PC-3 (cell line): Measurements from ENCODE around the gene SAMD13. TPM values are rescaled to one million over a fixed set of nuclear protein-coding genes. Genes with fewer than 3 reads are reported as not detected.

Experiments used
- ATAC-seq: fragments of 200-7000 bp; cut with Tn5 transposase; 2 replicates; pipeline ENCODE4 v1.9.1; 2020; ENCODE audit warnings: mild to moderate bottlenecking, moderate library complexity
- BruUV-seq: library from RNA; stranded (reverse); fragments of 400-500 nt; replicated peaks from 2 replicates; lab custom pipeline; 2021; lab: Mats Ljungman, UMichigan
- CTCF ChIA-PET: fragments of 300-600 bp; sonication (Branson Sonifier 250); formaldehyde crosslinking; loops from one replicate; lab custom pipeline; 2022; ENCODE audit warnings: antibody characterized with exemption; lab: Charles Lee
- POLR2A ChIA-PET: fragments of 300-600 bp; sonication (Branson Sonifier 250); formaldehyde crosslinking; loops from one replicate; lab custom pipeline; 2022; ENCODE audit warnings: antibody characterized with exemption; ENCODE audit not compliant: unreplicated experiment; lab: Charles Lee
- DNase-seq: peaks from one replicate; pipeline ENCODE4 v3.0.0-alpha.2; 2015
- H2AFZ ChIP-seq: fragments of 300-600 bp; sonication (generic); 2 replicates; pipeline ENCODE4 v1.6.0; 2016; ENCODE audit warnings: antibody characterized with exemption, low read length
- H3F3A ChIP-seq: fragments of 300-600 bp; sonication (generic); one replicate; pipeline ENCODE4 v1.6.0; 2017; ENCODE audit warnings: antibody characterized with exemption, low read length, control low read depth, mild to moderate bottlenecking; ENCODE audit not compliant: unreplicated experiment
- H3K27ac ChIP-seq: fragments of 300-600 bp; sonication (generic); 2 replicates; pipeline ENCODE4 v1.5.1; 2016; ENCODE audit warnings: mild to moderate bottlenecking, low read length
- H3K27me3 ChIP-seq: fragments of 300-600 bp; sonication (generic); 2 replicates; pipeline ENCODE4 v1.6.1; 2016; ENCODE audit warnings: low read length, mixed read lengths
- H3K36me3 ChIP-seq: fragments of 300-600 bp; sonication (generic); 2 replicates; pipeline ENCODE4 v1.6.1; 2016; ENCODE audit warnings: low read depth, mixed run types, low read length, mixed read lengths
- H3K4me1 ChIP-seq: fragments of 300-600 bp; sonication (generic); 2 replicates; pipeline ENCODE4 v1.5.1; 2016; ENCODE audit warnings: low read length; ENCODE audit not compliant: insufficient read depth
- H3K4me2 ChIP-seq: fragments of 300-600 bp; sonication (generic); 2 replicates; pipeline ENCODE4 v1.6.0; 2016; ENCODE audit warnings: low read length
- H3K4me3 ChIP-seq: fragments of 300-600 bp; sonication (generic); 2 replicates; pipeline ENCODE4 v1.5.1; 2016; ENCODE audit warnings: mild to moderate bottlenecking, low read length, mixed read lengths
- H3K79me2 ChIP-seq: fragments of 300-600 bp; sonication (generic); 2 replicates; pipeline ENCODE4 v1.6.1; 2017; ENCODE audit warnings: low read length, mixed read lengths
- H3K9ac ChIP-seq: fragments of 300-600 bp; sonication (generic); 2 replicates; pipeline ENCODE4 v1.6.0; 2016; ENCODE audit warnings: mild to moderate bottlenecking, low read length
- H3K9me2 ChIP-seq: fragments of 300-600 bp; sonication (generic); replicated peaks from 2 replicates; pipeline ENCODE4 v1.6.1; 2016; ENCODE audit warnings: mixed run types, low read length, mixed read lengths
- H3K9me3 ChIP-seq: fragments of 300-600 bp; sonication (generic); 2 replicates; pipeline ENCODE4 v1.6.1; 2016; ENCODE audit warnings: low read length, mixed read lengths
- H4K20me1 ChIP-seq: fragments of 300-600 bp; sonication (generic); 2 replicates; pipeline ENCODE4 v1.6.1; 2016; ENCODE audit warnings: low read length, mixed read lengths
- CTCF ChIP-seq: fragments of 300-600 bp; sonication (generic); conservative IDR thresholded peaks from 2 replicates; pipeline ENCODE4 v1.5.1; 2017; ENCODE audit warnings: antibody characterized with exemption, low read depth, mild to moderate bottlenecking, low read length
- EZH2 ChIP-seq: fragments of 300-600 bp; sonication (generic); IDR thresholded peaks from one replicate; pipeline ENCODE4 v1.6.1; 2017; ENCODE audit warnings: antibody characterized with exemption, mild to moderate bottlenecking, low read length; ENCODE audit not compliant: unreplicated experiment
- EZH2phosphoT487 ChIP-seq: fragments of 300-600 bp; sonication (generic); IDR thresholded peaks from 2 replicates; pipeline ENCODE4 v1.6.1; 2018; ENCODE audit warnings: mild to moderate bottlenecking, antibody characterized with exemption, low read length, borderline replicate concordance
- intact Hi-C: fragments of 100-400 bp; cut with micrococcal nuclease; formaldehyde crosslinking; loops from 2 replicates; pipeline ENCODE4 v1.9.0; 2023
- total RNA-seq: library from RNA; depleted of rRNA; stranded (reverse); fragments of >200 nt; gene quantifications from 2 replicates; pipeline ENCODE4 v1.2.3, GENCODE V29; 2014

SAMD13 gene
- total RNA-seq, 1 experiment from 2014 or later: 1.1 TPM

DNA sequence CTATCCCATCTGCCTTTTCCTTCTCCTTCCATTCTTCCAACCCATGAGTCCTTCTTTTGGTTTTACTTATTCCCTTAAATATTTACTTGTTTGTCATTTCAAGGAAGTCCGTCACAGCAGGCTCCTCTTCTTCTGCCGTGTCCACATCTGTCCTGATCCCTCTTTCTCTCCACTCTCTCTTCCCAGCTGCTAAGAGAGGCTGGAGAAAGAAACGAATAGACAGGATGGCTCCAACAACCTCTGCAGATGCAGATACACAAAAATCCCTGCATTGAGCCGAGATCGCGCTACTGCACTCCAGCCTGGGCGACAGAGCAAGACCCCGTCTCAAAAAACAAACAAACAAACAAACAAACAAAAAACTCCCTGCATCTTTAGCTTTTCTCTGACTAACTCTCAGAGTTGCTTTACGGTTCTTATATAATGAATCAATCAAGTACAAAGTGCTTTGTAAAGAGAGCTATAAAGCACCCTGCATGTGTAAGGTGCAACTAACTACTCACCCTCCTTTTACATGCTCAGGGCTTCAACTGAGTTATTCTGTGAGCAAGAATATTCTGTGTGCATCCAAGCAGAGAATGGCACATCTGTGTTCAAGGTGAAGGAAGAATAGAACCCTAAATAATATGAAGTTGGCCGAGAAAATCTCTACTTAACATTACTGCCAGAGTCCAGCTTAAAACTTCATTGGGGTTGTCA, 3.8 kb upstream of the SAMD13 start:
- Histone ChIP-seq H3K79me2 (no peaks in the 10 kb centered on the region), H3K9me3 (peaks cover 13% of the 10 kb centered on the region; the same call in 1 of the 2 replicates), H3F3A (no peaks in the 10 kb centered on the region), H3K9me2 (no peaks in the 10 kb centered on the region), H3K27ac (peak overlapping the region; percentile 80), H4K20me1 (no peaks in the 10 kb centered on the region), H3K9ac (peak overlapping the region; percentile 98), H2AFZ (peak overlapping the region; percentile 81), H3K27me3 (no peaks in the 10 kb centered on the region), H3K36me3 (no peaks in the 10 kb centered on the region), H3K4me1 (peaks cover 43% of the 10 kb centered on the region), H3K4me2 (peak overlapping the region; percentile 91), H3K4me3 (peak overlapping the region; percentile 82)
- TF ChIP-seq EZH2phosphoT487 (no peak), CTCF (no peak), EZH2 (no peak)
- no peak for DNase-seq
- POLR2A ChIA-PET: interaction anchor here (0.7 kb wide), 2 partner anchors 365 to 1332 kb away, joined by 3 to 4 read pairs; no protein-coding TSS in a partner anchor
- intact Hi-C loops: loop anchor here (2.0 kb wide), 2 partner anchors 51 to 153 kb away; partner anchors contain the start of gene PRKACB
- ATAC-seq: no peak
- BruUV-seq: TSS peak; percentile 21
- CTCF ChIA-PET: no interaction called here

GRCh38 chr1:84298328-84298683, 3.2 kb upstream of the SAMD13 start:
- Histone ChIP-seq H3K36me3 (no peaks in the 10 kb centered on the region), H3K4me3 (peak overlapping the region; percentile 82), H3K9ac (peak overlapping the region; percentile 98), H3K9me2 (no peaks in the 10 kb centered on the region), H3K27me3 (no peaks in the 10 kb centered on the region), H2AFZ (peak overlapping the region; percentile 81), H3K4me2 (peak overlapping the region; percentile 91), H3K4me1 (peaks cover 49% of the 10 kb centered on the region), H4K20me1 (no peaks in the 10 kb centered on the region), H3K9me3 (peaks cover 13% of the 10 kb centered on the region; the same call in 1 of the 2 replicates), H3K27ac (peak overlapping the region; percentile 80), H3K79me2 (no peaks in the 10 kb centered on the region), H3F3A (no peaks in the 10 kb centered on the region)
- ATAC-seq (peak; percentile 67), DNase-seq (peak; percentile 47)
- no TSS peak for BruUV-seq
- intact Hi-C loops: loop anchor here (2.0 kb wide), 2 partner anchors 52 to 154 kb away; partner anchors contain the start of gene PRKACB
- ChIA-PET POLR2A (no interaction called here), CTCF (interaction anchor here (0.7 kb wide), 1 partner anchor 124 kb away, joined by 4 read pairs; no protein-coding TSS in a partner anchor)
- TF ChIP-seq EZH2phosphoT487: no peak
- no peak for TF ChIP-seq CTCF
- TF ChIP-seq EZH2: no peak
